ENCODE measurements around the gene NRG2.

GRCh38 chr5:140072812-140073211 lies 29.7 kb upstream of the NRG2 start:
- TF ChIP-seq JUN (IDR thresholded peaks at IDR 0.05; ENCODE audit: low read depth, low read length) (no peak), ATF3 (IDR thresholded peaks at IDR 0.05; ENCODE audit: insufficient read depth, low read depth, low read length) (no peak), TBP (IDR thresholded peaks at IDR 0.05; ENCODE audit: low read depth, low read length) (no peak), POLR2A (IDR thresholded peaks at IDR 0.05; ENCODE audit: control extremely low read depth in 1 of 2, low read depth in 2 of 2, low read length in 2 of 2) (no peak), SRF (IDR thresholded peaks at IDR 0.05; ENCODE audit: low read depth, low read length) (no peak), SAP30 (IDR thresholded peaks at IDR 0.05; ENCODE audit: insufficient read depth, insufficient replicate concordance, low read length) (no peak), MAX (IDR thresholded peaks at IDR 0.05) (no peak), CTCF (IDR thresholded peaks at IDR 0.05; ENCODE audit: control extremely low read depth in 1 of 3, insufficient read depth in 1 of 3, low read depth in 1 of 3, low read length in 3 of 3) (no peak), SIN3A (conservative IDR thresholded peaks at IDR 0.05 in 1 of 2, IDR thresholded peaks at IDR 0.05 in 1 of 2; ENCODE audit: low read depth in 1 of 2, low read length in 2 of 2) (no peak), EZH2 (IDR thresholded peaks at IDR 0.05; ENCODE audit: low read depth, low read length, severe bottlenecking) (no peak), YY1 (IDR thresholded peaks at IDR 0.05; ENCODE audit: low read depth, low read length) (no peak), KDM1A (IDR thresholded peaks at IDR 0.05; ENCODE audit: borderline replicate concordance, low read length) (no peak), POLR2AphosphoS5 (IDR thresholded peaks at IDR 0.05; ENCODE audit: low read depth, low read length) (no peak), RAD21 (IDR thresholded peaks at IDR 0.05 in 1 of 2, conservative IDR thresholded peaks at IDR 0.05 in 1 of 2; ENCODE audit: low read depth in 2 of 2, low read length in 2 of 2) (no peak)

All from H1 (cell line).